PC-9 (cell line): ENCODE data around the gene PLXDC1. TPM values are rescaled to one million over a fixed set of nuclear protein-coding genes. Genes with fewer than 3 reads are reported as not detected.
"Not testable (repeated sequence)": the region's sequence is repeated elsewhere in the genome, so short reads cannot be mapped to it uniquely, and the experiment has no call there.

Experiments
- BruUV-seq: library from RNA; stranded (reverse); fragments of 400-500 nt; replicated peaks from 2 replicates; lab custom pipeline; 2021; lab: Mats Ljungman, UMichigan
- CTCF ChIA-PET: fragments of 300-600 bp; sonication (Branson Sonifier 250); formaldehyde crosslinking; loops from one replicate; lab custom pipeline; 2022; ENCODE audit warnings: antibody characterized with exemption; lab: Charles Lee
- POLR2A ChIA-PET: fragments of 300-600 bp; sonication (Branson Sonifier 250); formaldehyde crosslinking; loops from one replicate; lab custom pipeline; 2022; ENCODE audit warnings: antibody characterized with exemption; ENCODE audit not compliant: unreplicated experiment; lab: Charles Lee
- DNase-seq, 2 experiments: peaks; one replicate each; pipeline versions ENCODE4 v3.0.0 to v3.0.0-alpha.2; 2015 to 2022; ENCODE audit warnings: mixed read lengths in 1 of 2
- H2AFZ ChIP-seq: fragments of 200-600 bp; sonication (generic); 2 replicates; pipeline ENCODE4 v1.8.1; 2017; ENCODE audit warnings: antibody characterized with exemption
- H3F3A ChIP-seq: fragments of 200-600 bp; sonication (generic); 2 replicates; pipeline ENCODE4 v1.8.1; 2017; ENCODE audit warnings: antibody characterized with exemption, mild to moderate bottlenecking, low read depth; ENCODE audit not compliant: insufficient read depth
- H3K27ac ChIP-seq: fragments of 200-600 bp; sonication (generic); 2 replicates; pipeline ENCODE4 v1.6.1; 2016; ENCODE audit warnings: mixed run types
- H3K27me3 ChIP-seq: fragments of 200-600 bp; sonication (generic); 2 replicates; pipeline ENCODE4 v1.6.1; 2016; ENCODE audit warnings: low read depth, mixed run types; ENCODE audit not compliant: insufficient read depth
- H3K36me3 ChIP-seq: fragments of 200-600 bp; sonication (generic); 2 replicates; pipeline ENCODE4 v1.6.1; 2016; ENCODE audit warnings: low read depth, mixed run types
- H3K4me1 ChIP-seq: fragments of 200-600 bp; sonication (generic); replicated peaks from 2 replicates; pipeline ENCODE4 v1.6.1; 2016; ENCODE audit warnings: mixed run types; ENCODE audit not compliant: insufficient read depth
- H3K4me2 ChIP-seq: fragments of 200-600 bp; sonication (generic); 2 replicates; pipeline ENCODE4 v1.6.1; 2017; ENCODE audit warnings: mixed run types
- H3K4me3 ChIP-seq: fragments of 200-600 bp; sonication (generic); 2 replicates; pipeline ENCODE4 v1.6.1; 2016; ENCODE audit warnings: mixed run types
- H3K79me2 ChIP-seq: fragments of 200-600 bp; sonication (generic); 2 replicates; pipeline ENCODE4 v1.6.1; 2017; ENCODE audit warnings: low read depth, mixed run types
- H3K9me2 ChIP-seq: fragments of 200-600 bp; sonication (generic); 2 replicates; pipeline ENCODE4 v1.8.1; 2017; ENCODE audit warnings: mild to moderate bottlenecking; ENCODE audit not compliant: insufficient read depth
- H3K9me3 ChIP-seq: fragments of 200-600 bp; sonication (generic); 2 replicates; pipeline ENCODE4 v1.8.1; 2016; ENCODE audit warnings: low read depth; ENCODE audit not compliant: insufficient read depth
- H4K20me1 ChIP-seq: fragments of 200-600 bp; sonication (generic); 2 replicates; pipeline ENCODE4 v1.8.1; 2017; ENCODE audit not compliant: insufficient read depth
- EZH2 ChIP-seq: fragments of 200-600 bp; sonication (generic); IDR thresholded peaks from 2 replicates; pipeline ENCODE4 v1.8.0; 2017; ENCODE audit warnings: antibody characterized with exemption, low read depth
- intact Hi-C: fragments of 100-400 bp; cut with micrococcal nuclease; formaldehyde crosslinking; loops from one replicate; pipeline ENCODE4 v1.10.0; 2022; ENCODE audit not compliant: unreplicated experiment
- total RNA-seq: library from RNA; stranded (reverse); gene quantifications from 2 replicates; pipeline ENCODE4 v1.2.3, GENCODE V29; 2021
- TF ChIP-seq, protein P1 (sequence below): fragments of 200-600 bp; sonication (generic); conservative IDR thresholded peaks from 2 replicates; pipeline ENCODE4 v1.6.1; 2017; ENCODE audit warnings: mixed run types, antibody characterized with exemption, mild to moderate bottlenecking, moderate library complexity

The PLXDC1 gene
- total RNA-seq, 1 experiment from 2014 or later = 2.5 TPM

DNA sequence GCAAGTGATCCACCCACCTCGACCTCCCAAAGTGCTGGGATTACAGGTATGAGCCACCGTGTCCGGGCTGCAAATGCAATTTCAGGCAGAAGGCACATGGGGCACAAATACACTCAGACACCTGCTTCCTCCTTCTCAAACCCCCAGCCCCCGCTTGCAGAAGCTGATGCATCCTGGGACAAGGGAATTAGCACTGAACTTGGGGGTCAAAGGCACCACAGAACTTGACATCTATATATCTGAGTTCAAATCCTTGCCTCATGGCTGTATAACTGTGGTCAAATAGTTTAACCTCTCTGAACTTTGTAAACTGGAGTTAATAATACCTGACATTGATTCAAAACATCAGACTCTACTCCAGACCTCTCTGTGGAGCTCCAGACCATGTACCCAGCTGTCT, 18.7 kb upstream of the PLXDC1 start:
- Histone ChIP-seq H3K4me3 (no peak overlapping the region), H4K20me1 (no peaks in the 10 kb centered on the region), H3K9me3 (no peaks in the 10 kb centered on the region), H3K4me2 (no peak overlapping the region), H3F3A (no peaks in the 10 kb centered on the region; the same call in 1 of the 2 replicates), H2AFZ (no peak overlapping the region), H3K27ac (no peak overlapping the region), H3K79me2 (no peaks in the 10 kb centered on the region), H3K4me1 (no peaks in the 10 kb centered on the region), H3K36me3 (no peaks in the 10 kb centered on the region), H3K27me3 (peaks cover 8% of the 10 kb centered on the region; the same call in 1 of the 2 replicates), H3K9me2 (no peaks in the 10 kb centered on the region)
- BruUV-seq = no TSS peak
- no peak for TF ChIP-seq EZH2
- TF ChIP-seq, protein P1, sequence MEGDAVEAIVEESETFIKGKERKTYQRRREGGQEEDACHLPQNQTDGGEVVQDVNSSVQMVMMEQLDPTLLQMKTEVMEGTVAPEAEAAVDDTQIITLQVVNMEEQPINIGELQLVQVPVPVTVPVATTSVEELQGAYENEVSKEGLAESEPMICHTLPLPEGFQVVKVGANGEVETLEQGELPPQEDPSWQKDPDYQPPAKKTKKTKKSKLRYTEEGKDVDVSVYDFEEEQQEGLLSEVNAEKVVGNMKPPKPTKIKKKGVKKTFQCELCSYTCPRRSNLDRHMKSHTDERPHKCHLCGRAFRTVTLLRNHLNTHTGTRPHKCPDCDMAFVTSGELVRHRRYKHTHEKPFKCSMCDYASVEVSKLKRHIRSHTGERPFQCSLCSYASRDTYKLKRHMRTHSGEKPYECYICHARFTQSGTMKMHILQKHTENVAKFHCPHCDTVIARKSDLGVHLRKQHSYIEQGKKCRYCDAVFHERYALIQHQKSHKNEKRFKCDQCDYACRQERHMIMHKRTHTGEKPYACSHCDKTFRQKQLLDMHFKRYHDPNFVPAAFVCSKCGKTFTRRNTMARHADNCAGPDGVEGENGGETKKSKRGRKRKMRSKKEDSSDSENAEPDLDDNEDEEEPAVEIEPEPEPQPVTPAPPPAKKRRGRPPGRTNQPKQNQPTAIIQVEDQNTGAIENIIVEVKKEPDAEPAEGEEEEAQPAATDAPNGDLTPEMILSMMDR = no peak
- CTCF ChIA-PET = interaction anchor here (0.6 kb wide), 1 partner anchor 187 kb away, joined by 5 read pairs; no protein-coding TSS in a partner anchor
- intact Hi-C loops = no loop called here
- POLR2A ChIA-PET = no interaction called here
- DNase-seq = no peak

DNA sequence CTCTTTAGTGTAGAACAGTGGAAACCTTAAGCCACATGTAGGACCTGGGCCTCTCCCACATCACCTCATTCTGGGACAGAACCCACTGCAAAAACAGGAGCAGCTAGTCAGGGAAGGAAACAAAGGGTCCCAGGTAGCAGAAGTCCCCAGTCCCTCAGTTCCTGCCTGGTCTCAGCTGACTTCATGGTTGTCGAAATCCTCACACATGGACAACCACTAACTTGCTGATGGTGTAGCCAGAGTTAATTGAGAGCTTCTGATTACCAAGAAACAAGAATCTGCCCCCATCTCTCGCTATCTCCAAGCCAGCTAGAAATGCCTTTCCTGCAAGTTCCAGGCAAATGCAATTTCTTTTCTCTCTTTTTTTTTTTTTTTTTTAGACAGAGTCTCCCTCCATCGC, 18.1 kb upstream of the PLXDC1 start:
- CTCF ChIA-PET = interaction anchor here (0.6 to 0.7 kb wide), 2 partner anchors 84 to 187 kb away, joined by 5 to 16 read pairs; no protein-coding TSS in a partner anchor
- H3K27ac ChIP-seq = no peak overlapping the region
- H4K20me1 ChIP-seq = no peaks in the 10 kb centered on the region
- H3K27me3 ChIP-seq = peaks cover 8% of the 10 kb centered on the region; the same call in 1 of the 2 replicates
- no TSS peak for BruUV-seq
- no peaks in the 10 kb centered on the region for H3K36me3 ChIP-seq
- TF ChIP-seq, protein P1 = no peak
- TF ChIP-seq EZH2 = no peak
- H3K9me3 ChIP-seq = no peaks in the 10 kb centered on the region
- no peak overlapping the region for H2AFZ ChIP-seq
- DNase-seq = no peak
- no peaks in the 10 kb centered on the region for H3K79me2 ChIP-seq
- no peak overlapping the region for H3K4me2 ChIP-seq
- H3K4me1 ChIP-seq = no peaks in the 10 kb centered on the region
- POLR2A ChIA-PET = no interaction called here
- intact Hi-C loops = no loop called here
- H3F3A ChIP-seq = no peaks in the 10 kb centered on the region; the same call in 1 of the 2 replicates
- H3K4me3 ChIP-seq = no peak overlapping the region
- no peaks in the 10 kb centered on the region for H3K9me2 ChIP-seq

DNA sequence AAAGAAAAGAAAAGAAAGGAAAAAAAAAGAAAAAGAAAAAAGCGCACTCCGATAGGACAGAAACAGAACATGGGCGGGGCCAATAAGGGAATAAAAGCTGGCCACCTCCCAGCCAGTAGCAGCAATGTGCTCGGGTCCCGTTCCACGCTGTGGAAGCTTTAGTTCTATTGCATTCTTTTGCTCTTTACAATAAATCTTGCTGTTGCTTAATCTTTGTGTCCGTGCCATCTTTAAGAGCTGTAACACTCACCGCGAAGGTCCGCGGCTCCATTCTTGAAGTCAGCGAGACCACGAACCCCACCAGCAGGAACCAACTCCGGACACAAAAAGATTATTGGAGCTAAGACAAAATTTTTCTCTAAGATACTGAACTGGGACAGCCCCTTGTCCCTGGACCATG, 17.7 kb upstream of the PLXDC1 start:
- Histone ChIP-seq H3K4me1 (0 out of 2 replicates have a peak, but pooled peaks cover 4% of the 10 kb centered on the region), H3F3A (peaks cover 4% of the 10 kb centered on the region; the same call in 1 of the 2 replicates), H3K27me3 (peaks cover 8% of the 10 kb centered on the region; the same call in 1 of the 2 replicates), H3K9me2 (no peaks in the 10 kb centered on the region), H3K27ac (no peak overlapping the region), H3K36me3 (no peaks in the 10 kb centered on the region), H4K20me1 (no peaks in the 10 kb centered on the region), H2AFZ (no peak overlapping the region), H3K4me3 (no peak overlapping the region), H3K4me2 (no peak overlapping the region), H3K9me3 (no peaks in the 10 kb centered on the region), H3K79me2 (no peaks in the 10 kb centered on the region)
- DNase-seq = no peak
- no TSS peak for BruUV-seq
- ChIA-PET POLR2A (no interaction called here), CTCF (interaction anchor here (0.7 kb wide), 2 partner anchors 84 to 488 kb away, joined by 3 to 16 read pairs; no protein-coding TSS in a partner anchor)
- TF ChIP-seq, protein P1 = no peak
- TF ChIP-seq EZH2 = no peak
- intact Hi-C loops = no loop called here

DNA sequence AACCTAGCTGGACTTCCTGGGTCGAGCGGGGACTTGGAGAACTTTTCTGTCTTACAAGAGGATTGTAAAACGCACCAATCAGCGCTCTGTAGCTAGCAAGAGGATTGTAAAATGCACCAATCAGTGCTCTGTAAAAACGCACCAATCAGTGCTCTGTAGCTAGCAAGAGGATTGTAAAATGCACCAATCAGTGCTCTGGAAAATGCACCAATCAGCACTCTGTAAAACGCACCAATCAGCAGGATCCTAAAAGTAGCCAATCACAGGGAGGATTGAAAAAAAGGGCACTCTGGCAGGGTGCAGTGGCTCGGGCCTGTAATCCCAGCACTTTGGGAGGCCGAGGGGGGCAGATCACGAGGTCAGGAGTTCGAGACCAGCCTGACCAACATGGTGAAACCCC, 17.1 kb upstream of the PLXDC1 start:
- not testable (repeated sequence) for H2AFZ ChIP-seq
- CTCF ChIA-PET = interaction anchor here (0.7 kb wide), 1 partner anchor 488 kb away, joined by 3 read pairs; no protein-coding TSS in a partner anchor

More for the DNA sequence above, 17.1 kb upstream of the PLXDC1 start:
- H3K4me3 ChIP-seq, POLR2A ChIA-PET, H3K4me2 ChIP-seq, H3K36me3 ChIP-seq, H3K79me2 ChIP-seq, H3K27me3 ChIP-seq, intact Hi-C loops, H3K9me2 ChIP-seq, H3K4me1 ChIP-seq, DNase-seq, H4K20me1 ChIP-seq, H3K9me3 ChIP-seq, H3K27ac ChIP-seq, H3F3A ChIP-seq, BruUV-seq: not testable (repeated sequence)
